ENCODE results near the gene ARPC2. TPM values are rescaled to one million over a fixed set of nuclear protein-coding genes. Genes with fewer than 3 reads are reported as not detected.

Gene ARPC2
- total RNA-seq, 1 donor from 2014 or later, result 276 TPM

DNA sequence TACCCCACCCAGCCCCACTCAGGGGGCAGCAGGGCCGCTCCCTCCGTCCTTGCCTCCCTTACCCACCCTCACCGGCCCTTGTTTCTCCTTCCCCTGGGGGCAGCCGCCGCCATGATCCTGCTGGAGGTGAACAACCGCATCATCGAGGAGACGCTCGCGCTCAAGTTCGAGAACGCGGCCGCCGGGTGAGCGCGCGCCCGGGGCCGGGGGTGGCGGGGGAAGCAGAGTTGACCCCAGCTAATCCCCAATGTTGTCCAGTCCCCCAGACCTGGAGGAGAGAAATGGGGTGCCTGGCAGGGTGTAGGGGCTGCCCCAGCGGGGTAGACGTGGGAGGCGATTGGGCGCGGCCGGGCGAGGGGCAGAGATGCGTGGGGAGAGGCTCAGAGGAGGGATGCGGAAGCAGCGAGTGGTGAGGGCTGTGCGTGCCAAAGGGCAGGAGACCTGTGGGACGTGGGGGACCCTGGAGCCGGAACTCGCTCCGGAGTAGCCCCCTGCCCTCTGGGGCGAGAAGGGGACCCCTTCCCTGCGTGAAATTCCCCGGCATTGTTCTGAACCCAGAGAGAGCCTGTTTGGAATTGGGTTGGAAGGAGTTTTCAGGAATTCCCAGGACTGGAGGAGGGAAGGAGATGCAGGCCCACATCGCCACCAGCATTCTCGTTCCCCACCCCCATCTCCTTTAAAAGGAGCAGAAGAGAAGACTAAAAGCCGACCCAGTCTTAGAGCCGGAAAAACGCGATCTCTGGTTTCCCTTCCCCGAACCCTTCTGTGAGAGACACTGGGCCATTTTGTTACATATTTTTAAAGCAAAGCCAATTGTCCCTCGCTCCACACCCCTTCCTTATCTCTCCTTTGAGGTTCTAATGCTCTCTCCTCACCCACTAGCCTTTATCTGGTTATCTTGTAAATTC, 625 bp downstream of the ARPC2 start:
- peak; percentile 35 to 60 for DNase-seq (ENCODE audit: low spot score in 2 of 2, unreplicated experiment in 2 of 2)

DNA sequence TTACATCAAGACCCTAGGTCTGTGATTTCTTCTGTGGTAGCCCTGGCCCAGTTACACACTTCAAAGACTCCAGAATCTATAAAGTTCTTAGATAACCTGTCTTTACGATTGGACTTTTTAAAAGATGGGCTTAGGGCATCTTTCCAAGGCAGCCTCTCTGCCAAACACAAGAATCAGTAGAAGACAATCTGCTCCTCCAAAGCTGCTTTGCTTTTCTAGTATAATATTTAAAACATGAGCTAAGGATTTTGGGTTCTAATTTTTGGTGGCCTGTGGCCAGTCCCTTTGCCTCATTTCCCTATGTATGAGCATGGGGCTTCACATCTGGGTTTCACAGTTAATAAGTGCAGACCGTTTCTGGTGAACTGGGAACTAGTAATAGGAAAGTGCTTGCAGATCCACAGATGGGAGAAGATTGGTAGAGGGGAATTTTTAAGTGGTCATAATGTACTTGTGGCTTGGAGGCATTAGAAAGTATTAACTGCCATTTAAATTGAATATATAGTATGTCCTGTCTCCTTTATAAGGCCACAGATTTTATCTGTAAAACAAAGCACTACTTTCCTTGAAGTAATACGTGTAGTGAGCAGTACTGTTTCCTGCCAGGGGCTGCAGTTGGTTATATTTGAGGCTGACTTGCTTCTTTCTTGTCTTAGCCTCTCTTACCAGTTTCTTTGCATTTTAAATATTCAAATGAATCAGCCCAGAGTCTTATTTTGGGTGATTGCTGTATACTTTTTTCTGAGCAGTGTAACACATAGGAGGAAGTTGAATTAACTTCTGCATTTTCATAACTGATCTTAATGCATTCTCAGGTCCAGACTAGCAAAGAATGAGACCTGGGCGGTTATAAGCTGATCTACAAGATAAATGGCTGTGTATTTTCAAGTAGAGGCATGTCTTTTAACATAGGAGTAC, 1.5 kb downstream of the ARPC2 start:
- H3K4me3 Mint-ChIP-seq, result peak overlapping the region; percentile 86
- no peak for DNase-seq (ENCODE audit: low spot score in 2 of 2, unreplicated experiment in 2 of 2)
- no peaks in the 10 kb centered on the region for H3K36me3 Mint-ChIP-seq
- peaks cover 52% of the 10 kb centered on the region for H3K4me1 Mint-ChIP-seq
- H3K27me3 Mint-ChIP-seq (ENCODE audit: low read depth), result no peaks in the 10 kb centered on the region
- H3K9me3 Mint-ChIP-seq, result no peaks in the 10 kb centered on the region
- H3K27ac Mint-ChIP-seq, result peak overlapping the region; percentile 94
- TF ChIP-seq, protein P1, sequence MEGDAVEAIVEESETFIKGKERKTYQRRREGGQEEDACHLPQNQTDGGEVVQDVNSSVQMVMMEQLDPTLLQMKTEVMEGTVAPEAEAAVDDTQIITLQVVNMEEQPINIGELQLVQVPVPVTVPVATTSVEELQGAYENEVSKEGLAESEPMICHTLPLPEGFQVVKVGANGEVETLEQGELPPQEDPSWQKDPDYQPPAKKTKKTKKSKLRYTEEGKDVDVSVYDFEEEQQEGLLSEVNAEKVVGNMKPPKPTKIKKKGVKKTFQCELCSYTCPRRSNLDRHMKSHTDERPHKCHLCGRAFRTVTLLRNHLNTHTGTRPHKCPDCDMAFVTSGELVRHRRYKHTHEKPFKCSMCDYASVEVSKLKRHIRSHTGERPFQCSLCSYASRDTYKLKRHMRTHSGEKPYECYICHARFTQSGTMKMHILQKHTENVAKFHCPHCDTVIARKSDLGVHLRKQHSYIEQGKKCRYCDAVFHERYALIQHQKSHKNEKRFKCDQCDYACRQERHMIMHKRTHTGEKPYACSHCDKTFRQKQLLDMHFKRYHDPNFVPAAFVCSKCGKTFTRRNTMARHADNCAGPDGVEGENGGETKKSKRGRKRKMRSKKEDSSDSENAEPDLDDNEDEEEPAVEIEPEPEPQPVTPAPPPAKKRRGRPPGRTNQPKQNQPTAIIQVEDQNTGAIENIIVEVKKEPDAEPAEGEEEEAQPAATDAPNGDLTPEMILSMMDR (IDR thresholded peaks at IDR 0.05; ENCODE audit: unreplicated experiment), result no peak

More for the DNA sequence above, 625 bp downstream of the ARPC2 start:
- peak overlapping the region; percentile 94 for H3K27ac Mint-ChIP-seq
- H3K36me3 Mint-ChIP-seq, result no peaks in the 10 kb centered on the region
- peaks cover 2% of the 10 kb centered on the region for H3K27me3 Mint-ChIP-seq (ENCODE audit: low read depth)
- peaks cover 44% of the 10 kb centered on the region for H3K4me1 Mint-ChIP-seq
- H3K9me3 Mint-ChIP-seq, result no peaks in the 10 kb centered on the region
- TF ChIP-seq, protein P1 (IDR thresholded peaks at IDR 0.05; ENCODE audit: unreplicated experiment), result no peak
- H3K4me3 Mint-ChIP-seq, result peak overlapping the region; percentile 86

DNA sequence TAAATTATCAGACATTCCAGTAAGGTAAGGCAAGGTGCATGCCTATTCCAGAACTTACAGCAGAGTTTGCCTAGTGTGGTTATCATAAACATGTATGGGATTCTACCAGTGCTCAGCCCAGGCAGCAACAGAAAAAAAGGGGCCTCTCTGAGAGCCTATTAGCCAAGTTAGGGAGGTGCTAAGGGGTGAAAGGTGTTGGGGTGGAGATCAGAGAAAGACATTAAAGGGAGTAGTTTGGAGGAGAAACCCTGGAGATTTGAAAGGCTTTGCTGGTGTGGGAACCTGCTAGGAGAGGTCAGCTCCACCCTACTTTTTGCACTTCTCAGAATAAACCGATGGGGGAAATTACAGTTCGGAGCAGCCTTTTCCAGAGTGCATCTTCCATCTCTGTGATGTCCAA, 2.9 kb downstream of the ARPC2 start:
- no peak for DNase-seq (ENCODE audit: low spot score in 2 of 2, unreplicated experiment in 2 of 2)
- peaks cover 54% of the 10 kb centered on the region for H3K4me1 Mint-ChIP-seq
- TF ChIP-seq, protein P1 (IDR thresholded peaks at IDR 0.05; ENCODE audit: unreplicated experiment), result no peak
- peak overlapping the region; percentile 94 for H3K27ac Mint-ChIP-seq
- H3K27me3 Mint-ChIP-seq (ENCODE audit: low read depth), result no peaks in the 10 kb centered on the region
- no peaks in the 10 kb centered on the region for H3K36me3 Mint-ChIP-seq
- H3K4me3 Mint-ChIP-seq, result peak overlapping the region; percentile 86
- no peaks in the 10 kb centered on the region for H3K9me3 Mint-ChIP-seq

DNA sequence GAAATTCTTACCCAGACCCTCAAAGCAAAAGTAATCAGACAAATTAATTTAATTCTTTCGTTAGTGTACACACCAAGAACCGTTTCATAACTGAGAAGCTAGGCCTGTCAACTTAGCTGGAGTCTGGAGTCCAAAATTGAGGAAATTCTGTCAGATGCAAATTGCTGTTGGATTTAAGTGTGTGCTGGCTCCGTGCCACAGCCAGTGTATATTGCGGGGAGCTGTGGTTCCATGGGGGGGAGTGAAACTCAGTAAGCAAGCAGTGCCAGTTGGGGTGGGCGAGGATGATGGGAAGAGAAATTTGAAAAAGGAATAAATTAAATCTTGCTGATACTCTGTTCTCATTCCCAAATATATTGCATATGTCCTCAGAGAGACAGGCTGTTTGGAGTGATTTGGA, 4.0 kb downstream of the ARPC2 start:
- Mint-ChIP-seq H3K27ac (peak overlapping the region; percentile 89), H3K36me3 (no peaks in the 10 kb centered on the region)

DNA sequence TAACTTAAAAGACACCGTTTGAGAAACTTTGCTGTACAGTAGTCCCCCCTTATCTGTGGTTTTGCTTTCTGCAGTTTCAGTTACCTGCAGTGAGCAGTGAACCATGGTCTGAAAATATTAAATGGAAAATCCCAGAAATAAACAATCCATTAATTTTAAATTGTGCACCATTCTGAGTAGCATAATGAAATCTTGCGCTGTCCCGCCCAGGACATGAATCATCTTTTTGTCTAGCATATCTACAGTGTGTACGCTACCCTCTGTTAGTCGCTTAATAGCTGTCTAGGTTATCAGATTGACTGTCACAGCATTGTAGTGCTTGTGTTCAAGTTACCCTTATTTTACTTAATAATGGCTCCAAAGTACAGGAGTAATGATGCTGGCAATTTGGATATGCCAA, 6.1 kb downstream of the ARPC2 start:
- Mint-ChIP-seq H3K4me3 (no peak overlapping the region), H3K27me3 (ENCODE audit: low read depth) (no peaks in the 10 kb centered on the region), H3K9me3 (no peaks in the 10 kb centered on the region), H3K27ac (peak overlapping the region; percentile 61), H3K4me1 (peaks cover 54% of the 10 kb centered on the region), H3K36me3 (peaks cover 10% of the 10 kb centered on the region)
- no peak for DNase-seq (ENCODE audit: low spot score in 2 of 2, unreplicated experiment in 2 of 2)
- TF ChIP-seq, protein P1 (IDR thresholded peaks at IDR 0.05; ENCODE audit: unreplicated experiment), result no peak

More for the DNA sequence above, 4.0 kb downstream of the ARPC2 start:
- Mint-ChIP-seq H3K4me3 (no peak overlapping the region), H3K4me1 (peaks cover 54% of the 10 kb centered on the region), H3K9me3 (no peaks in the 10 kb centered on the region), H3K27me3 (ENCODE audit: low read depth) (no peaks in the 10 kb centered on the region)
- DNase-seq (ENCODE audit: low spot score in 2 of 2, unreplicated experiment in 2 of 2), result no peak
- TF ChIP-seq, protein P1 (IDR thresholded peaks at IDR 0.05; ENCODE audit: unreplicated experiment), result no peak
